PFSK-1 (cell line): Measurements from ENCODE around the gene SLC17A9.

Experiments
- FOXP2 ChIP-seq: optimal IDR thresholded peaks from 2 replicates; pipeline ENCODE3; 2011; ENCODE audit warnings: borderline replicate concordance, control low read depth, inconsistent platforms; ENCODE audit not compliant: insufficient read depth; ENCODE audit errors: extremely low read length, extremely low read depth
- POLR2AphosphoS5 ChIP-seq: IDR thresholded peaks from 2 replicates; pipeline ENCODE4 v1.6.1; 2012; ENCODE audit warnings: low read depth, mild to moderate bottlenecking, control low read depth, low read length, moderate library complexity
- REST ChIP-seq, 2 experiments: IDR thresholded peaks; 2 replicates each; pipeline versions ENCODE4 v1.6.1 to v1.8.0; 2011 to 2012; ENCODE audit warnings: low read depth in 2 of 2, low read length in 2 of 2, control low read depth in 1 of 2, inconsistent platforms in 1 of 2, mild to moderate bottlenecking in 1 of 2, moderate library complexity in 1 of 2; ENCODE audit not compliant: insufficient read depth in 1 of 2
- SIN3A ChIP-seq: IDR thresholded peaks from 2 replicates; pipeline ENCODE4 v1.6.1; 2012; ENCODE audit warnings: mild to moderate bottlenecking, low read length, moderate library complexity, borderline replicate concordance; ENCODE audit not compliant: insufficient read depth
- TAF1 ChIP-seq: IDR thresholded peaks from 2 replicates; pipeline ENCODE4 v1.6.1; 2012; ENCODE audit warnings: low read length, control low read depth, borderline replicate concordance; ENCODE audit not compliant: insufficient read depth

Gene SLC17A9

GRCh38 chr20:62927128-62927705, 25.3 kb upstream of the SLC17A9 start:
- TF ChIP-seq REST (IDR thresholded peaks at IDR 0.05; ENCODE audit: insufficient read depth in 1 of 2, low read depth in 2 of 2, low read length in 2 of 2) (no peak), FOXP2 (no peak), SIN3A (no peak), TAF1 (no peak), POLR2AphosphoS5 (no peak)

DNA sequence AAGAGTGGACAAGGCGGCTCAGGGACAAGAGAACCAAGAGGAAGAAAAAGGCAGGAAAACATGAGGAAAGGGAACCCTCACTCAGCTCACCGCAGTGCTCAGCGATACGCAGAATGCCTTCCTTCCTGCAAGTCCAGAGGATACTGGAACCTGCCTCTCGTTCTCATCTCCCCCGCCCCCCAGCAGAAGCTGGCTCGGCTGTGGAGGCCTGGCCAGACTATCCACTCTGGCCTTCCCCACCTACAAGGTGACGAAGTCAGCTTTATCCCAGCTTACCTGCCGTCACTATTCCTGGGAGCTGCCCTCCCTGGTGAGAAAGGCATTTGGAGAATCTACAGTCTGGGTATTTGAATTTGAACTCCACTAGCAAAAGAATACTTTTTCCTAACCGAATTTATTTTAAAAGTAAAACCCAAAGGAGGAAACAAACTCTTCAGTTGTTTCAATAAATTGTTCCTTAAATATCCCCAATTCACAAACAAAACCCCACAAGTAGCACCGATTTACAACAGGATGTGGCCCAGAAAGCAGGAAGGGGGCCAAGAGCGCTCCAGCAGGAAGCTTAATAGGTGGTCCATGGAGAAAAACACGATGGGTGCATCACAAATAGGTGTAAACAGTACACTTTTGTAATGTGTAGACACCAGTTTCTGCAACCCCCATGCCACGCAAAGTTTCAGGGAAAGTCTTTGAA, 24.1 kb upstream of the SLC17A9 start:
- TF ChIP-seq FOXP2 (no peak), POLR2AphosphoS5 (0 out of 2 replicates have a peak, but pooled peaks have one; percentile 6)

DNA sequence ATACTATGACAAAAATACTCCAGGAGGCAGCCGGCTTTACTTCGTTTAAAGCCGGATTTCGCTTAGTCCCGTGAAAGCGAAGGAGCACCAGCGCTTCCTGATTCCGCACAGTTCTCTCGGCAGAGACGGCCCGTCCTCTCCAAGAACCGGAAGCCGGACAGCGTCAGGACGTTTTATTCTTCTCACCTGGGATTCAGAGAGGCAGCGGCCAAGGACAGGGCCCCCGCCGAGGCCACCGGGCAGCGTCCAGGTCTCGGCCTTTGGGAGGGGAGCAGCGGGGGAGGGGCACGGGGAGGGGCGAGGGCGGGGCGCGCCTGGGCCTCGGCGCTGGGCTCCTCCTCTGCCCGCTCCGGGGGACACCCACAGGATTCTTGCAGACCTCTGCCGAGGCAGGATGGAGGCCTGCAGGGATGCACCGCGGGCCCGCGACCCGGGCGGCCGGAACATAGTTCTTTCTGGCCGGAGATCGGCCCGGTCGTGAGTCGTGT, 23.4 kb upstream of the SLC17A9 start:
- TF ChIP-seq POLR2AphosphoS5 (0 out of 2 replicates have a peak, but pooled peaks have one; percentile 20), FOXP2 (peak; percentile 53), TAF1 (no peak), SIN3A (peak; percentile 54; the same call in 1 of the 2 replicates)

DNA sequence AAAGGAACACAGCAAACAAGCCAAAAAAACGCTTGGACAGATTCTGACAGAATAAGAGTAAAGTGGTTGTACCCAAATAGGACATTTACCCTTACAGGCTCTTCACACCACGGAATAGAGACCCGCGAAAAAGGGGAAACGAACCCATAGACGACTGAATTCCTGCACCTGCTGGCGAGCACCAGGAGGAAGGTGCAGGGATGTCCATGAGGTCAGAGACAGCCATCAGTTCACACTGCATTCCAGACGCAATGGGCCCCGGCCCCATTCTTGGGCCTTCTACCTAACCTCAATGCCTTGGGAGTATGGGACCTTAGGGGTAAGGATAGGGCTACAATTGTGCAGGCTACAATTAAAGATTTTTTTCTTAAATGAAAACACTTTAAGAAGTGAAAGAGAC, 21.0 kb upstream of the SLC17A9 start:
- TF ChIP-seq FOXP2 (no peak), POLR2AphosphoS5 (no peak), SIN3A (no peak), TAF1 (no peak), REST (IDR thresholded peaks at IDR 0.05; ENCODE audit: insufficient read depth in 1 of 2, low read depth in 2 of 2, low read length in 2 of 2) (no peak)

GRCh38 chr20:62933966-62934365, 18.5 kb upstream of the SLC17A9 start:
- TF ChIP-seq REST (IDR thresholded peaks at IDR 0.05; ENCODE audit: insufficient read depth in 1 of 2, low read depth in 2 of 2, low read length in 2 of 2) (no peak), FOXP2 (no peak), TAF1 (no peak), POLR2AphosphoS5 (no peak), SIN3A (no peak)
